ENCODE measurements around the gene TBCK.

TBCK gene

DNA sequence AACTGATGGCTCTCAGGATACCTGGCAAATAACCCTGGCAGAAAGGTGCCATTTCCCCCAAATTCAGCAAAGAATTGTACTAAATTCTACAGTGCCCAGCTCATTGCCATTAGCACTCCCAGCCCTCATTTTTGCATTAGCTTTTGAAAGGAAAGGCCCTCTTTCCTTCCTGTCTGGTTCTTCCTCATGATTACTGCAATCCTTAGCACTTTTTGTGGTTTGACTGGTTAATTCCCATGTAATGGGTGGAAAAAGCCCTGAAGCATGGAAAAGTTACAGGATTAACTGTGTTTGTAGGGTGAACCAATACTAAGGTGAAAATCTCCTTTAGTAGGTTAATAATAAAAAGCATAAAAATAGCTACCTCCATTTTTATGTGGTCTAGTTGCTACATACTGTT, 281.3 kb downstream of the TBCK start:
- no peak overlapping the region for H3K27ac ChIP-seq
- TF ChIP-seq, protein P1, sequence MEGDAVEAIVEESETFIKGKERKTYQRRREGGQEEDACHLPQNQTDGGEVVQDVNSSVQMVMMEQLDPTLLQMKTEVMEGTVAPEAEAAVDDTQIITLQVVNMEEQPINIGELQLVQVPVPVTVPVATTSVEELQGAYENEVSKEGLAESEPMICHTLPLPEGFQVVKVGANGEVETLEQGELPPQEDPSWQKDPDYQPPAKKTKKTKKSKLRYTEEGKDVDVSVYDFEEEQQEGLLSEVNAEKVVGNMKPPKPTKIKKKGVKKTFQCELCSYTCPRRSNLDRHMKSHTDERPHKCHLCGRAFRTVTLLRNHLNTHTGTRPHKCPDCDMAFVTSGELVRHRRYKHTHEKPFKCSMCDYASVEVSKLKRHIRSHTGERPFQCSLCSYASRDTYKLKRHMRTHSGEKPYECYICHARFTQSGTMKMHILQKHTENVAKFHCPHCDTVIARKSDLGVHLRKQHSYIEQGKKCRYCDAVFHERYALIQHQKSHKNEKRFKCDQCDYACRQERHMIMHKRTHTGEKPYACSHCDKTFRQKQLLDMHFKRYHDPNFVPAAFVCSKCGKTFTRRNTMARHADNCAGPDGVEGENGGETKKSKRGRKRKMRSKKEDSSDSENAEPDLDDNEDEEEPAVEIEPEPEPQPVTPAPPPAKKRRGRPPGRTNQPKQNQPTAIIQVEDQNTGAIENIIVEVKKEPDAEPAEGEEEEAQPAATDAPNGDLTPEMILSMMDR (IDR thresholded peaks at IDR 0.05), result no peak
- H3K9me3 ChIP-seq (ENCODE audit: control insufficient read depth, low read length), result no peaks in the 10 kb centered on the region

DNA sequence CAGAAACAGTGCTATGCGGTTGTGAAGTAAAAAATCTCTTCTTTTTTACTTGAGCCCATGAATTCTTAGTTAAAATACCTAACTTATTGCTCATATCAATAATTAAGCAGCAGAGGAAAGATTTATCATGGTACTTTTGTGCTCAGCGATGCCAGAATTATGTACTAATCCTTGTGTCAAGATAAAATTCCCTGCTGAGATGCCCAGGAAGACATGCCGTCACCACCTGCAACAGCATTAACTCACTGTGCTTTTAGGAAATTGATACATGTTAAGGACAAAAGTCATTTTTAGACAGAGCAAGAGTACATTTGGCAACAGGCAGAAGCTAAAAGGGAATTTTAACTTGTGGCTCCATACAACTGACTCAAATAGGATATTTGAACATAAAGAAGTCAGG, 281.8 kb downstream of the TBCK start:
- Histone ChIP-seq H3K27me3 (ENCODE audit: control insufficient read depth, insufficient read depth, low read length) (no peaks in the 10 kb centered on the region), H3K9me3 (ENCODE audit: control insufficient read depth, low read length) (no peaks in the 10 kb centered on the region), H3K27ac (no peak overlapping the region), H3K9ac (no peak overlapping the region), H3K4me3 (ENCODE audit: low read depth, low read length) (no peak overlapping the region), H3K4me2 (ENCODE audit: low read length) (no peak overlapping the region), H3K4me1 (no peaks in the 10 kb centered on the region), H3K36me3 (ENCODE audit: control insufficient read depth, insufficient read depth, low read length) (no peaks in the 10 kb centered on the region), H3K79me2 (no peaks in the 10 kb centered on the region), H2AFZ (no peak overlapping the region)
- TF ChIP-seq, protein P1 (IDR thresholded peaks at IDR 0.05), result no peak

More for the DNA sequence above, 281.3 kb downstream of the TBCK start:
- Histone ChIP-seq H3K4me1 (no peaks in the 10 kb centered on the region), H3K4me2 (ENCODE audit: low read length) (no peak overlapping the region), H3K4me3 (ENCODE audit: low read depth, low read length) (no peak overlapping the region), H2AFZ (no peak overlapping the region), H3K36me3 (ENCODE audit: control insufficient read depth, insufficient read depth, low read length) (no peaks in the 10 kb centered on the region), H3K27me3 (ENCODE audit: control insufficient read depth, insufficient read depth, low read length) (no peaks in the 10 kb centered on the region), H3K9ac (no peak overlapping the region), H3K79me2 (no peaks in the 10 kb centered on the region)

DNA sequence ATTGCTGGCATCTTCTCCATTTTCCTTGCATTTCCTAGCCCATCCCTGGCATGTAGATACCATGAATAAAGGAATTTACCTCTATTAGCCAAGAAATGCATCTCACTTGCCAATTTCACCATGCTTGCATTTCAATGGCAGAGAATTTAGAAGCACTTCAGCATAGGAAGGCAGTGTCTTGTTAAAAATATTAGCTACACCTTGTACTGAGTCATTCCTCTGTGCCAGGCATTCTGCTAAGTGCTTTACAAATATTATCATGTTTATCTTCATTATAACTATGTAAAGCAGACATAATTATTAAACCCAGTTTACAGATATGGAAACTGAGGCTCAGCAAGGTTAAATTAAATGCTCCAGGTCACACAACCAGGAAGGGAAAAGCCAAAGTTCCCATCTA, 282.5 kb downstream of the TBCK start:
- Histone ChIP-seq H3K79me2 (no peaks in the 10 kb centered on the region), H3K36me3 (ENCODE audit: control insufficient read depth, insufficient read depth, low read length) (no peaks in the 10 kb centered on the region), H3K9me3 (ENCODE audit: control insufficient read depth, low read length) (no peaks in the 10 kb centered on the region), H3K9ac (no peak overlapping the region), H3K27me3 (ENCODE audit: control insufficient read depth, insufficient read depth, low read length) (no peaks in the 10 kb centered on the region), H3K4me2 (ENCODE audit: low read length) (no peak overlapping the region), H2AFZ (no peak overlapping the region), H3K4me1 (no peaks in the 10 kb centered on the region), H3K4me3 (ENCODE audit: low read depth, low read length) (no peak overlapping the region), H3K27ac (no peak overlapping the region)
- TF ChIP-seq, protein P1 (IDR thresholded peaks at IDR 0.05), result no peak

DNA sequence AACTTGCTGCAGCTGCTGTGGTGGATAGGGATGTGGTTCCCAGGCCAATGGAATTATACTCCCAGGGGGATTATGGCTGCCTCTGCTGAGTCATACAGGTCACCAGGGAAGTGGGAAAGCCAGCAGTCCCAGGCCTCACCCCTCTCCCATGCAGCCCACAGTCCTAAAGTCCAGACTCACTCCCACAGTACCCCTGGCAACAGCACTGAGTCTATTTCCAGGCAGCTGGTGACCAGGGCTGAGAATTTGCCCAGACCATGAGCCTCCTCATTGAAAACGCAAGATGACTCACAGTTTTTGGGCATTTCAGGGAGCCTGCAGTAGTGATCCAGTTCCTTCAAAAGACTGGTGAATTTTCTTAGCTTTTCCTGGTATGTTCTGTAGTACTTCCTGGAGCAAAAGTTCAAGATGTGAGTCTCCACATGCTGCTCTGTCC, 283.1 kb downstream of the TBCK start:
- TF ChIP-seq, protein P1 (IDR thresholded peaks at IDR 0.05), result no peak

DNA sequence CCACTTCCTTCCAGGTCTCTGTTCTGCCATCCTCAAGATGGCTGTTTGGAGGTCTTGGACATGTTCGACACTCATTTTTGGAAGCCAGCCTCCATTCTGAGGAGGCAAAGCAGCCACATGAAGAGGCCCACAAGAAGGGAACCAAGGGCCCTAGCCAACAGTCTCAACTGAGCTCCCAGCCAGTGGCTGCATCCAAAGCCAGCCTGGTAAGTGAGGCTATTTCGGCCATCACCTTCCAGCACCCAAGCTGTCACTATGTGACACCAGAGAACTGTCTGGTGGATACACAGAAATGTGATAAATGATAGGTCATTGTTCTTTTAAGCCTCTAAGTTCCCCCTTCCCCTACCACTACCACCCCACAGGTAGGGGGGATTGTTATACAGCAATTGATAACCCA, 293.6 kb downstream of the TBCK start:
- TF ChIP-seq, protein P1 (IDR thresholded peaks at IDR 0.05), result no peak

More for the DNA sequence above, 283.1 kb downstream of the TBCK start:
- H3K36me3 ChIP-seq (ENCODE audit: control insufficient read depth, insufficient read depth, low read length), result no peaks in the 10 kb centered on the region
- no peak overlapping the region for H3K4me3 ChIP-seq (ENCODE audit: low read depth, low read length)
- H3K4me1 ChIP-seq, result no peaks in the 10 kb centered on the region
- H3K4me2 ChIP-seq (ENCODE audit: low read length), result no peak overlapping the region
- H2AFZ ChIP-seq, result no peak overlapping the region
- no peak overlapping the region for H3K27ac ChIP-seq
- H3K27me3 ChIP-seq (ENCODE audit: control insufficient read depth, insufficient read depth, low read length), result no peaks in the 10 kb centered on the region
- no peaks in the 10 kb centered on the region for H3K9me3 ChIP-seq (ENCODE audit: control insufficient read depth, low read length)
- H3K79me2 ChIP-seq, result no peaks in the 10 kb centered on the region
- no peak overlapping the region for H3K9ac ChIP-seq

More for the DNA sequence above, 293.6 kb downstream of the TBCK start:
- Histone ChIP-seq H3K9me3 (ENCODE audit: control insufficient read depth, low read length) (no peaks in the 10 kb centered on the region), H3K36me3 (ENCODE audit: control insufficient read depth, insufficient read depth, low read length) (no peaks in the 10 kb centered on the region), H3K27me3 (ENCODE audit: control insufficient read depth, insufficient read depth, low read length) (no peaks in the 10 kb centered on the region), H3K27ac (no peak overlapping the region), H3K9ac (no peak overlapping the region), H3K4me3 (ENCODE audit: low read depth, low read length) (no peak overlapping the region), H2AFZ (no peak overlapping the region), H3K79me2 (no peaks in the 10 kb centered on the region), H3K4me2 (ENCODE audit: low read length) (no peak overlapping the region), H3K4me1 (no peaks in the 10 kb centered on the region)
